GM04504 (cell line): ENCODE measurements around the gene CNTN5.

Experiments used
- DNase-seq: peaks from one replicate; pipeline ENCODE4 v3.0.0-alpha.2; 2012; ENCODE audit warnings: low read depth

Gene CNTN5

DNA sequence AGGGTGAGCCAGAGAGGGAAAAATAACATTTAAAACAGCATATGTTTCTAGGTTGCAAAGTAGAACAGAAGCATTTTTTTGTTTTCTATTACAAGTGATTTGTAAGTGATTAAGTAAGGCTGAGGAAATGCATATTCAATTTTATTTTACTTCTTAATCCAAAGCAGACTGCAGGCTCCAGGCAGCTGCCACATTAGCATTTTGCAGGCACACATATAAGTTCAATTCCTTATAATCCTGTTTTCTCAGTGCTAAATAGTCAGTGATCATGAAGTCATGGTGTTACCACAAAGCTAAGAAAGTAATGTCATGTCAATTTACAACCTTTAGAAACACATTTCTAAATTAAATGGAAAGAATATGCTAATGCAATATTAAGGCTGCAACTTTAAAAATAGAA, 149.8 kb downstream of the CNTN5 start:
- DNase-seq = no peak

DNA sequence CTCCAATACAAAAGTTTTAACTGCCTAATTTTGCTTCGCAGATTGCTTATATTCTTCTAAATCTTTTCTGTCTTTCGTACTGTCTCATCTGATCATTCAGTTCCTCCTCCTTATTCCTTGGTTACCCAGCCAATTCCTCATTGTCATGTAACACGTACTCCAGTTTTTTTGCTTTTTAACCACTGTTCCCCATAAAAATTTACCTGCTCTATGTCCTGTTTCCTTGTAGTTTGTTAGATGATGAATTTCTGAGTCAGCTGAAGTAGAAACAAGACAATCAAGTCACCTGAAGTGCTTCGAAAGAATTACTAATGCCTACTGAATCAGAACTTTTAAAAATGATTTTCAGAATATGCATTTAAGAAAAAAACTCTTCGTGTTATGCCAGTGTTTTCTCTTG, 150.6 kb downstream of the CNTN5 start:
- DNase-seq = no peak

DNA sequence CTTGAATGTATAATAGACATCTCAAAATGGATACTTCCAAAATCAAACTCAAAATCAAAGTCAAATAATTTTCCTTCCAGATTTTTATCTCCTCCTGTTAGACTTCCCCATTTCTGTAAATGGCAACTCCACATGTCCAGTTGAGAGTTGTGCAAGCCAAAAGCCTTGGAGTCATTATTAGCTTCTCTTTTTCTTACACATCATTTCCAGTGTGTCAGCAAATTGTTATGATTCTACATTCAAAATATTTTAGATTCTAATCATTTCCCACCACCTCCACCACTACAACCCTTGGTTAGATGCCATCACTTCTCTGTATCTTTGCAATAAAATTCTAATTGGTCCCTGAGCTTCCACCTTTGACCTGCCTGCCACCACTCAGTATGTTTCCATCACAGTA, 155.7 kb downstream of the CNTN5 start:
- no peak for DNase-seq

DNA sequence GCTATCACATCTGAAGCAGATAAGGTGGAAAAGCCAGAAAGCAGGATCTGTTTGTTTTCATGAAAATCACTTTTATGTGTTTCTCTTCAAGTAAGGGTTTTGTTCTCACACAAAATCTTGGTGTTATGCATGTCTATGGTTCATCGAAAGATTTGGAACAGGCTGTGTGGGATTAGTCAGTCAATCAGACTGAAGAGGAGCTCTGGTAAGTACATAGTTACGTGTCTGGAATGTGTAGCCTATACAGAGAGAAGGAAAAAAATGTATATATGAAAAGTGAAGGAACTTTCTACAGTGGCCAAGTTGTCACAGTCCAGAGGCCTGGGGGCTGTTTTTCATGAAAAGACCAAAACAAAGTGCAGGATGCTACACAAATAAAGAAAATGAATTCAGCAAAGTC, 156.7 kb downstream of the CNTN5 start:
- DNase-seq = no peak

DNA sequence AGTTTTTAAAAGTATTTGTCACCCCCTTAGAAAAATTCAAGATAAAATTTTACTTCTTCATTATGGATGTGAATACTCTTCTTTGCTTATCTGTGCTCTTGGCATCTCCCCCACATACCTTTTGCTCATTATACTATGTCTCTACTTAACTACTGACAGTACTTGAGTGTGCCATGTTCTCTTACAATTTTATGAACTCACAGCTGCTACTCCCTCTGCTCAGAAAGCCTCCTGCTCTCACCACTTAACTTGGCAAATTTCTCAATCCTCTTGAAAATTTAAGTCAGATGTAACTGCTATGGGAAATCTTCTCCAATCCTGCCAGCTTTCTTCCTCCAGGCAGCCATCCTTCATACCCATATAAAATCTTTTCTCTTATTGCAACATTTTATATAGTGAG, 163.4 kb downstream of the CNTN5 start:
- DNase-seq = no peak

DNA sequence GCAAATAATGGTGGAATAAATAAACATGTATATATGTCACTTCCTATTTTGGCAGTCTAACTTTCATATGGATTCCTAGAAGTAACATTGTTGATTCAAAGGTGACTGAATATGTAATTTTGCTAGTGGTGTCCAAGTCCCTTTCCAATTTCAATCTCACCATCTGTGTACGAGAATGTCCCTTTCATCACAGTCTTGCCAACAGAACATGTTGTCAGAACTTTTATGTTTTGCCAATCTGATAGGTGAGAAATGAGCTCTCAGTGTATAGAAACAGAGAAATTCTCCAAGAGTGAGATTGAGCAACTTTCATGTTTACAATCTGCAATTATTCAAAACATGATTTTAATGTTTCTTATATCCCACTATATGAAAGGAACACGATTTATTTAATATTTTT, 167.5 kb downstream of the CNTN5 start:
- DNase-seq = no peak

DNA sequence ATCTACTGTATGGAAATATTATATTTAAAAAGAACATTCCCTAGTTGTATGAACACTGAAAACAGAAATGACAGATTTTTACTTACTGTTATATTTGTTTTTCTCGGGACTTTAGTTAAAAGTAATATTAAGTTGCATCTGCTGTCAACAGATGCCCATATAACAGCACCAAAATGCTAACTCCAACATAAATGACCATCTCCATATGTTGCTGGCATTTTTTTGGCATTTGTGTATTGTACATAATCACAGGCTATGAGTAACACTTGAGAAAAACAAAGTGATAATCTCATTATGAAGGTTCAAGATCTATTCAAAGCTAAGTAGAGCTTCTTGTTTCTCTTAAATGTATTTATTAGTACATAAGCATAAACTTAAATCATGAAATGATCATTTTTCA, 172.0 kb downstream of the CNTN5 start:
- DNase-seq = no peak

DNA sequence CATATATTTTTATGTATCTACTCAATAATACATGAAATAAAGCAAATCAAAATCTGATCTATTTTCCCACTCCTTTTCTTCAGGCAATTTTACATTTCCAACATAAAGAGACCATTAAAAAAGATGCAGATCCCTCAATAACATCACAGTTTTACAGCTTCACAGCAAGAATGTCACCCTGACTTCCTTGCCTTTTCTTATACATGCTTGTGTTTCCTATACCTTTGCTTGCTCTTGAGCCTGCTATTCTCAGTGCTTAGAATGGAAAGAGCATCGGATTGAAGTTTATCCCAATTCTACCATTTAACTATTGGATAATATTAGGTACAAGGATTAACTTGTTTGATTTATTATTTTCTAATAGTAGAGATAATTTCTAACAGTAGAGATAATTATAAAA, 176.7 kb downstream of the CNTN5 start:
- DNase-seq = no peak

DNA sequence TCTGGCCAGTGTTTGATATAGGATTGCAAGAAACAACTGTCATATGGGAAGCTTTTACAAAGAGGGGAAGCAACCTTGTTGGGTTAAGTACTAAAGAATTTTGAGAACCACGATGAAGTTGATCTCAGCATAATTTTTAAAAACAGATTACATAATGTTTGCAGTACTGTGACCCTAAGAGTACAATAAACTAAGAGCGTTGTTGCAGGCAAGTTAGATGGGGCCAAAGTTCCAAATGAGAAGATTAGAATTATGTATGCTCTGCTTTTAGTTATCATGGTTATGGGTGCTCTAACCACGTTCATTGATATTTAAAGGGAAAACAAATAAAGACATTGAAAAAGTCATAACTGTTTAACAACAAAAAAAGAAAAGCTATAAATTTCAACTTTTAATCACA, 177.5 kb downstream of the CNTN5 start:
- no peak for DNase-seq

DNA sequence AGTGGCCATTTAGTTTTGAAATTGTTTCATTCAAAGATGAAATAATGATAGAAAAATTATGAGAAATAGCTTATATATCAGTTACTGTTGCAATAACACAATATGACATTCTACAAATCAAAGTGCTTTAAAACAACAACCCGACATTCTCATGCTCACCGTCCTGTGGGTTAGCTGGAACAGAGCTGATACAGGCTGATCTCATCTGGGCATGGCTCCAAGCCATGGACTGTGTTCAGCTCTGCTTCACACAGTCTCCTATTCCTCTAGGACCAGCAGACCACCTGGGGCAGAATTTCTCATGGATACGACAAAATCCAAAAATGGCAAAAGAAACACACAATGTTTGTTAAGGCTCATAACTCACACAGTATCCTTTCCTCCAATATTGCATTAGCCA, 178.6 kb downstream of the CNTN5 start:
- no peak for DNase-seq

DNA sequence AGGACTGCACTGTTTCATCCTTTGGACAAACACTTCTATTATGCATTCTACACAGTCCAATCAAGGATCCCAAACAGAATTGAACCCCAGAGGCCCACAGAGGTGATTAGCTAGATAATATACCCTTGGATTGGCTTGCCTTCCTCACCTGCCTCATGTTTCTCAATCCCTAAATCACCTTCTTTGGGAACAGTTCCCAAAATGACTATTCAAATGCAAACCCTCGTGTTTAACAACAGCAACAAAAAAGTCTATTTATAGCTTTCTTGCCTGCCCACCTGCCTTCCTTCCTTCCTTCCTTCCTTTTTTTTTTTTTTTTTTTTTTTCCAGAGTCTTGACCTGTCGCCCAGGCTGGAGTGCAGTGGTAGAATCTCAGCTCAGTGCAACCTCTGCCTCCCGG, 180.0 kb downstream of the CNTN5 start:
- no peak for DNase-seq

DNA sequence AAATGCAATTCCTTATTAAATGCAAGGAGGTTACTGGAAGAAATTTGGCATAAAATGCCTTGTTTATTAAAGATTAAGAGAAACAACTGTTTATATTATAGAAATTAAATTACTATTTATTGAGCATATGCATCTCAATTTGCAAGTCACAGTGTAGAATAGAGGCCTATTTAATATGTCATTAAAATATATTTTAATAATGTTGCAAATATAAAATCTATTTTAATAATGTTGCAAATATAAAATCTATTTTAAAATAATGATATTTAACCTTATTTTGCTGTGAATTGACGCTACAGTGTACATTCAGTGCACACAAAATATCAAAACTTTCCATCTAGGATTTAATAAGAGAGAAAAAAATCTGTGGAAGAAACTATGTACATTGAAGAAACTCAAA, 188.1 kb downstream of the CNTN5 start:
- no peak for DNase-seq

DNA sequence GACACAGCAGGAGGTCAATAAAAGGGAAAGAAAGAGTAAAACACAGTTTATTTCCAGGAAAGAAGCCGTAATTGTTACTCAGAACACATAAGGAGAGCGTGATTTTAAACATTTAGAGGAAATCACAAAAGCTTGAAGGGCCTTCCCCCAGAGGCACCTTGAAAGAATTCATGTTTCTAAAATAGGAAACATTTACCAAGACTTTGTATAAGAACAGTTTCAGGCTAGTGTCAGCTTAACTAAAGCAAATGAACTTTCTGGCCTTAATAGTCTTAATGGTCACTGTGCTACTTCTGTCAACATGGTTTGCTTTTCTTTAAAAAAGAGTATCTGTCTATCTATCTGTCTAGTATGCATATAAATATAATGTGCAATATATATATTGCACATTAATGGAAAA, 208.8 kb downstream of the CNTN5 start:
- no peak for DNase-seq

DNA sequence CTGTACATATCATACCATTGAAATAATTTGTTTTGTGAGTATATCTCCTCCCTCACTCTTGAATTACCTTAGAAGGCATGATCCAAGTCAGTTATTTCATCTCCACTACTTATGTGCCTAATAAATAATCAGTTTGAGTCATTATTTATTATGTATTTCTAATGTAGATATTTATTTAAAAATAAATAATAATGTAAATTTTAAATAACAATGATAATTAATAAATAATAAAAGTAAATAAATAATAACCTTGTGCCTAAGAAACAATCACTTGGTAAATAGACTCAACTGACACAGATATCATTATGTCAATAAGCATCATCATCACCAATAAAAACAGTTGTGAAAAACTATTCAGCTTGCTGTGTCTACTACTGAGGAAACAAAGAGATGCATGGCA, 213.8 kb downstream of the CNTN5 start:
- no peak for DNase-seq

DNA sequence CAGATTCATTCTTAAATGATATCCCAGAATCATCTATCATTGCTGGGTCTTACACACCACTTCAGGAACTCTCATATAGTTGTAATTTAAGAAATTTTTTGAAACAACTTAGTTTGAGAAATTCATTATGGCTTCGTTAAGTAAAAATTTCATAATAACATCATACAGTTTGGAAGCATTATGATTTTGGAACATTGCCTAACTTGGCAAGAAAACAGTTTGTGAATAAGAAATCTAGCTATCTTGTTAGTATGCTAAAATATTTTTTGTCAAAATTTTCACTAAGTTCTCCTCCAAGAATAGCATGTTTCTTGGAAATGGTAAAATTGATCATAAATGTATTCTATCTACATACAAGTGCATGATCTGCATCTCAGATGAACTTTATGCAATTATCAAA, 217.7 kb downstream of the CNTN5 start:
- DNase-seq = no peak

DNA sequence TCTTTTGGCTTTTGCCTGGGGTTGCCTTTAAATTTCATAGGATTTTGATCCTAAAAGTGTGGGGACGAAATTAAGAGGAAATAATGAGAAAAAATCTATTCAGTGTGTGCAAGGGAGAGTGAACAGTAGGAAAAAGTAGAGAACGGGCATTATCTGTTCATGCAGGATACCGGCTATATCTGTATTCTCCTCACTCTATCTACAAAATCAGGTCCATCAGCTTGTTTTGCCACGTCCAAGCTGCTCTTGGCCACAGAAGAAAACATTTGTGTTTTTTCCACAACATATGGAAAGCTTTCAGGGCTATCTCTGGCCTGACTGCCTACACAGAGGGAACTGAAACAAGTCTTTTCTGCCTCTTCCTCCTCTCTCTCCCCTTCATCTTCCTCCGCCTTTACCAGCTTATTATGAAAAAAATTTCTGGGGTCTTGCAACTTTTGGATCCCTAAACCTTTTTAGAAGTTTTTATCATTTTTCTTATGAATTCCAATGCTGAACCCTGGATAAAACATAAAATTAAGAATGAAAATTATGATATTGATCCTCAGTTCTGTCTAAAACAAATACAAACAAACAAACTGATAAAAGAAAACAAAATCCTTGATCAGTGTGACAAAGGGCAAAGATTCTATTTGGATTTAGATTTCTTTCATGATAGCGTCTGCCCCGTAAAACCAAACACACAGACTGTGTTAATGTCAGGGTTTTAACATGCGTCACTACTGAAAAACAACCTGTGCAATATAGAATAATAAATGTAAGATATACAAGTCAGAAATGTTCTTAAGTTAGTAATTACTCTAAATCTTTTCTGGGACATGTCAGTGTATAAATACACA, 219.7 kb downstream of the CNTN5 start:
- DNase-seq = no peak

DNA sequence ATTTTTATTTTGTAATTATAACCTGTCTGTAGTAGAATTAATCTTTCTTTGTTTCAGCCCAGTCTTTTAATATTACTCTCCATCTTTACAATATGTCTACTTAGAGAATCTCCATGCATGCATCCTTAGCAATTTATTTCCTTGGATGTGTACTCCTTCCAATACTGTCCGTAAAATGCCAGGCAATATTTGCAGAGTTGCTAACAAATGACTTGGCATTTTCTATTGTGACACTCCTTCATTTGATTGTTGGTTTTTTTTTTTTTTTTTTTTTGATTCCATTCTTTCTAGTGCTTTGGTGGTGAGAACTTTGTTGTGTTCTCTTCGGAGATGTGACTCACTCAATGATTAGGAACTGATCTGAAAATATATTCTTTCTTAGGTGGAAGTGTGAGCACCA, 220.3 kb downstream of the CNTN5 start:
- DNase-seq = no peak

DNA sequence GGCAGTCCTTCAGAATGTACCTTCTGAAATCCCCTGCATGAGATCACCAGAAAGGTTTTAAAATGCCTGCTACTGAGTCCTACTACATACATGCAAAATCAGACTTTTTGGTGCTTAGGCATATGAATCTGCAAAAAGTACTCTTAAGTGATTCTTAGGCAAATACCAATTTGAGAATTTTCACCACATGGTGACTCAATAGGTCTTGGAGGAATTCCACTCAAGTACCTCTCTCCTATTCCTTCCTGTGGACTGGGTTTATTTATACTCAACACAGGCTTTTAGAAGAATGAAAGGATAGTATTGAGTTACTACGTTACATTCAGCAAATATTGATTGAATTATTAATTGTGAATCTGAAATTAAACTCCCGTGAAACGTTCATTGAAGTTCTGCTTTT, 223.9 kb downstream of the CNTN5 start:
- DNase-seq = no peak

DNA sequence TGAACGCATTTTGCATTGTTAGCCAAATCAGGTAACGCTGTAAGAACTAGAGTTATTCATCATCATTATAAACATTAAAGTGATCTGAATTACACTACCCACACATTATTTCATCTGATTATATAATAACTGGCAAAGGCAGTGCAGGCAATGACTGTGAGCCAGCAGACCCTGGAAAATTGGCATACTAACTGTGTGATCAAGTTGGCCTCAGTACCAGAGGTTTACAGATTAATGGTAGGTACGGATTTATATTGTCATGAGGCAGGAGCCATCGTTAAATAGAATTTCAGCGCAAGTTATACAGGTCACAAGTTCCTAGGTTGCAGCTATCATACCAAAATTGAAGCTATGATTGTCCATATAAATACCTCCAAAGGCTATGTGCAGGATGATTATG, 225.4 kb downstream of the CNTN5 start:
- DNase-seq = no peak

DNA sequence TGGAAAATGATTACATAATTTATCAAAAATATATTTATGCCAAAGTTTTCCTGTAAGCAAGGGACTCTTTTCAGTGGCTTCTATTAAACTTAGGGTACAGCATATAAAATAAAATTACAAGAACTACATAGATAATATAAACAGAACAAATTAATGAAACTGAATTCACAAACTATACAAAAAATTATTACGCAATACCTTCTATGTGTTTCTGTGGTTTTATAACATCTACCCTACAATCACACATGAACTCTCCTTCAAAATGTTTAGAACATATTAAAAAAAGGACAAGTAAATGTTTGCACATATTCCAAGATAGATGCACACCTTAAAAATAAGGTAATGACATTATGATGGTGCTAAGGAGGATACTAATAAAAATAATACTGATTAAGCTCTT, 235.9 kb downstream of the CNTN5 start:
- no peak for DNase-seq

DNA sequence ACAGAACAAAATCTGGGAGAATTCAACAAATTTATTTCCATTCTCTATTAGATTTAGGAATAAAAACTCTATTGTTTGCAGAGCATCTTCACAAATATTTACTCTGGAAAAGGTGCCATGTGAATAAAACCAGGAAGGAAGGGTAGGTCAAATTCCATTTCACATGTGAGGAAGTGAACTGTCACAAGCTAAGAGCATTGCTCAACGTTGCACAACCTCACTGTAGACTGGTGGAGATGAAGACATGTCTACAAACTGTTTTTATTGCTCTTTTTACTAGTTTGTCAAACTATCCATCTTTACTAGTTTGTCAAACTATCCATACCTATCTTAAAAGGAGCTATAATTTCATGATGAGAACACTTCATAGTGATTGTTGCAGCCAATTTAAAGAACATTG, 236.4 kb downstream of the CNTN5 start:
- DNase-seq = no peak

DNA sequence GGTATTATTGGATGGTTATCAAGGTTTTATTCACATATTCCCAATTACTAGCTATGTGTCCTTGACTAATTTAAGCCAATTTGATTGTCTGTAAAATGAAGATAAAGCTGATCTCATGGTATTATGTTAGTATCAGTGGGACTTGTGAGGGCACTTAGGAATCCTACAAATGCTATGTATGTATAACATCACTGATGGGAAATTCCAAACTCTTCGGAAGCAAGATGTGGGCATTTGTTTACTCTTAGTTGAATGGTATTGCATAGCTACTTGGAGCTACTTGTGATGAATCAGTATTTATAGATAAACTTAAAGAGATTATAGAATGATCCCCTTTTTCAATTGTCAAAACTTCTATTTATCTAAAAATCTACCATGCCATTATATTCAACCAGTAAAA, 239.9 kb downstream of the CNTN5 start:
- no peak for DNase-seq

DNA sequence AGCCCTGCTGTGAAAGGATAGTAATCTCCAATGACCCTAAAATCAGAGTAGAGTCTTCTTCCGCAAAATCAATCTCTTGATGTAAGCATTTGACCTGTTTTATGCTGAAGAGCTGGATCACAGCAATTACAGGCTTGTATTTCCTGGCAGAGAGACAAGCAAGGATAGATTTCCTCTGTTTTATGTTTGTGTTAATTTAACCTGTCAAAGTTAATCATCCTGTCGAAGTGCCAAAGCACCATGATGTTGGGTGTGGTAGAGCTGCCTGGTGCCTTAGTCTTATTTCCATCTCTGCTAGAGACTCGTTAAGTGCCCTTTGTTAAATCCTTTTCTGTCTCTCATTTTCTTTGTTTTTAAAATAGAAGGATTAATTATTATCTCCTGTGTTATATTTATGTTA, 248.1 kb downstream of the CNTN5 start:
- DNase-seq = no peak

DNA sequence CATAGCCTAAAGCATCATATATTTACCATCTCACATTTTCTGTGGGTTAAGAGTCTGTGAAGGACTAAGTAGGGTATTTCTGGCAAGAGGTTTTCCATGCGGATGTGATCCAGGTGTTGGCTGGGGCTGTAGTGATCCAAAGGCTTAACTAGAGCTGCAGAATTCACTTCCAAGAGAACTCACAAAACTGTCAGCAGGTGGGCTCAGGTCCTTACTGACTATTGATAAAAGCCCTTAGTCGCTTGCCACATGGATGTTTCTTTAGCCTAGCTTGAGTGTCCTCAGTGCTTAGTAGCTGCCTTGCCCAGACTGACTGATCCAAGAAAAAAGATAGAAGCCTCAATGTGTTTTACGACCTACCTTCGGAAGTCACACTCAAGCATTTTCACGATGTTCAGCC, 250.8 kb downstream of the CNTN5 start:
- no peak for DNase-seq

DNA sequence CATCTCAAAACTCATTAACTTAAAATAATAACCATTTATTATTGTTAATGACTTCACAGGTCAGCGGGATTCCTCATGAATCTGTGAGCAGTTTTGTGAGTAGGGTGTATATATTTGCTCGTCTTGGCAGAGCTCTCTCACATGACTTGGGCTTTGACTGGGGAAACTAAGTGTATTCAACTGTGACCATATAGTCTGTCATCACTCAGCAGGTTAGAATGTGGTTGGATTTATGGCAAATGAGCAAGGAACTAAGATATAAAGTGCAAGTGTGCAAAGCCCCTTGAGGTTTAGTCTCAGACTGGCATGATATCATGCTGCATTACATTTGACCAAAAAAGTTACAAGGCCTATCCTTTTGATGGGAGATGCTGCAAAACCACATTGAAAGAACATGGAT, 254.8 kb downstream of the CNTN5 start:
- no peak for DNase-seq
